K562 (cell line): ENCODE results near the gene RHOC. TPM values are rescaled to one million over a fixed set of nuclear protein-coding genes. Genes with fewer than 3 reads are reported as not detected.

Experiments
- BRF1 ChIP-seq: IDR thresholded peaks from 3 replicates; pipeline ENCODE4 v1.6.1; 2011; ENCODE audit warnings: borderline replicate concordance, mild to moderate bottlenecking; ENCODE audit not compliant: insufficient read length; ENCODE audit errors: extremely low read depth
- CBX8 ChIP-seq: fragments of 200-600 bp; sonication (generic); IDR thresholded peaks from 2 replicates; pipeline ENCODE4 v1.6.1; 2012; ENCODE audit warnings: borderline replicate concordance, mixed run types, low read depth, mild to moderate bottlenecking, moderate library complexity, mixed read lengths, low read length, control low read depth, inconsistent platforms; ENCODE audit not compliant: poor library complexity, severe bottlenecking; ENCODE audit errors: extremely low read depth
- DACH1 ChIP-seq: fragments of 450-650 bp; IDR thresholded peaks from 2 replicates; pipeline ENCODE4 v1.6.1; 2018; ENCODE audit not compliant: partially characterized antibody
- ERF ChIP-seq: fragments of 450-650 bp; formaldehyde crosslinking; IDR thresholded peaks from 2 replicates; pipeline ENCODE4 v1.4.0; 2020; ENCODE audit warnings: mild to moderate bottlenecking, mixed read lengths
- HNRNPLL ChIP-seq: fragments of 200-400 bp; formaldehyde crosslinking; IDR thresholded peaks from 2 replicates; pipeline ENCODE4 v1.6.1; 2017; ENCODE audit warnings: low read length, low read depth, mild to moderate bottlenecking; ENCODE audit not compliant: poor library complexity, severe bottlenecking
- PHF20 ChIP-seq: fragments of 450-650 bp; IDR thresholded peaks from 2 replicates; pipeline ENCODE4 v1.6.1; 2018; ENCODE audit not compliant: partially characterized antibody
- PRPF4 ChIP-seq: fragments of 200-400 bp; formaldehyde crosslinking; IDR thresholded peaks from one replicate; pipeline ENCODE4 v1.6.1; 2017; ENCODE audit warnings: low read length, low read depth, mild to moderate bottlenecking; ENCODE audit not compliant: insufficient read depth, poor library complexity, severe bottlenecking
- RBBP5 ChIP-seq: fragments of 200-600 bp; sonication (generic); IDR thresholded peaks from 2 replicates; pipeline ENCODE4 v1.6.1; 2012; ENCODE audit warnings: borderline replicate concordance, mild to moderate bottlenecking, low read length, control low read depth, inconsistent platforms; ENCODE audit not compliant: insufficient read depth, poor library complexity, severe bottlenecking
- RCOR1 ChIP-seq, 2 experiments: IDR thresholded peaks; 2 replicates each; pipeline ENCODE4 v1.6.1; 2012; ENCODE audit warnings: low read depth in 2 of 2, low read length in 2 of 2, borderline replicate concordance in 1 of 2, improper control_type of control experiment in 1 of 2
- TAF1 ChIP-seq: IDR thresholded peaks from 2 replicates; pipeline ENCODE4 v1.6.1; 2011; ENCODE audit warnings: mild to moderate bottlenecking, low read length, moderate library complexity; ENCODE audit not compliant: insufficient read depth, control insufficient read depth, severe bottlenecking; ENCODE audit errors: extremely low read depth
- ZNF57 ChIP-seq: fragments of 450-650 bp; formaldehyde crosslinking; IDR thresholded peaks from 2 replicates; pipeline ENCODE4 v1.4.0; 2020; ENCODE audit warnings: mild to moderate bottlenecking, moderate library complexity
- polyA plus RNA-seq, 8 experiments: library from polyadenylated mRNA; depleted of rRNA in 4 of 8; stranded (reverse) in 5 of 8; unstranded in 3 of 8; fragments of >200 nt; fragmentation: Nextera tagmentation in 2 of 8; fragmentation: Illumina TruSeq in 1 of 8; extraction: Ambion mirVana in 2 of 8; extraction: Trizol in 1 of 8; gene quantifications; 2 replicates each; pipeline versions ENCODE4 v1.2.1 to v1.2.3, GENCODE V29; 2011 to 2014; ENCODE audit warnings: inconsistent platforms in 1 of 8, missing spikeins in 1 of 8
- total RNA-seq, 7 experiments: library from RNA; depleted of rRNA in 6 of 7; stranded (reverse); fragments of >200 nt in 6 of 7; fragmentation: Illumina TruSeq in 2 of 7; extraction: Trizol in 2 of 7; gene quantifications; 2 replicates each; pipeline versions ENCODE4 v1.2.1 to v1.2.3, GENCODE V29; 2011 to 2021; ENCODE audit warnings: low replicate concordance in 1 of 7
- TF ChIP-seq, protein P1 (sequence below): fragments of 450-650 bp; IDR thresholded peaks from 2 replicates; pipeline ENCODE4 v1.6.1; 2017; ENCODE audit warnings: antibody characterized with exemption, mild to moderate bottlenecking
- TF ChIP-seq, protein P2 (sequence below): sonication (generic); formaldehyde crosslinking; IDR thresholded peaks from 2 replicates; pipeline ENCODE4 v1.8.0; 2023; ENCODE audit warnings: mild to moderate bottlenecking, missing genetic modification reagents
- TF ChIP-seq, protein P3 (sequence below): fragments of 250-450 bp; sonication (Bioruptor Pico); IDR thresholded peaks from 2 replicates; pipeline ENCODE4 v1.9.0; 2021; ENCODE audit warnings: mild to moderate bottlenecking, inconsistent platforms

RHOC gene
- total and polyA plus RNA-seq, 9 of the 15 experiments (the other 6 are each of a cell fraction or from before 2014, with no cell fraction given) = 35.2 to 364 (median 204) TPM

DNA sequence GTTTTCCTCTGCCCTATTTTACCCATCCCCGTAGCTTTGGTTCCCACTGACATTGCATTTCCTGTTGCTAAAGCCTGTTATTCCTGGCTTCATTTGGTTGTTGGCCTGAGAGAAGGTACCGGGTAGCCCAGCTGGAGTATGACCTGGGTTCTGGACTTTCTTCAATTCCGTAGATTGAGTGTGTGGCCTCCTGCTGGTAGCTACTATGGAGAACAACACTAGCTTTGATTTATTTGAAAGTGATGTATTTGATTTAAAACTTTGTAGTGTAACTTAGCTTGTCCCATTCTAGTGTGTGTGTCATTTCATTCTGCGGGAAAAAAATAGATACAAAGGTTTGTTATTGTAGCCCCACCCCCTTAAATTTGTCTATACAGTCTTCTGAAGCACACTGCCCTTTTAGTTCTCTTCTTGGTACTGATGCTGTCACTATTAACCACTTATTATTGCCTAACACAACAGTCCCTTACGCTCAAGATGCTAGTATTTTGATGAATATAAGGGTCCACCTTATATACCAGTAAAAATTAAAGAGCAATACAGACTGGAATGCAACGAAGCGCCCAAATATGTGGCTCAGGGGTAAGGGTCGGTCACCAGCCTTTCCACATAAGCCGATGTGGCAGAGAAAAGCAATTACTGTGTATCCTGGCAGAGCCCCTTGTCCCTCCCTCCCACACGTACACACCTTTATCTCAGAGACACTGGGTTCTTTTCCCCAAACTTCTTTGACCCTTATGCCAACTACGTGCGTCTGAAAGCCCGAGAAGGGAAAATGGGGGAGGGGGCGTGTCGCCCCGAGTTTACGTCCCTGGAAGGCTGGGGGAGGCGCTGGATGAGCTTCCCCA lies 33.1 kb downstream of the RHOC start (continued):
- TF ChIP-seq RBBP5 = no peak
- no peak for TF ChIP-seq PHF20
- no peak for TF ChIP-seq PRPF4
- TF ChIP-seq, protein P1, sequence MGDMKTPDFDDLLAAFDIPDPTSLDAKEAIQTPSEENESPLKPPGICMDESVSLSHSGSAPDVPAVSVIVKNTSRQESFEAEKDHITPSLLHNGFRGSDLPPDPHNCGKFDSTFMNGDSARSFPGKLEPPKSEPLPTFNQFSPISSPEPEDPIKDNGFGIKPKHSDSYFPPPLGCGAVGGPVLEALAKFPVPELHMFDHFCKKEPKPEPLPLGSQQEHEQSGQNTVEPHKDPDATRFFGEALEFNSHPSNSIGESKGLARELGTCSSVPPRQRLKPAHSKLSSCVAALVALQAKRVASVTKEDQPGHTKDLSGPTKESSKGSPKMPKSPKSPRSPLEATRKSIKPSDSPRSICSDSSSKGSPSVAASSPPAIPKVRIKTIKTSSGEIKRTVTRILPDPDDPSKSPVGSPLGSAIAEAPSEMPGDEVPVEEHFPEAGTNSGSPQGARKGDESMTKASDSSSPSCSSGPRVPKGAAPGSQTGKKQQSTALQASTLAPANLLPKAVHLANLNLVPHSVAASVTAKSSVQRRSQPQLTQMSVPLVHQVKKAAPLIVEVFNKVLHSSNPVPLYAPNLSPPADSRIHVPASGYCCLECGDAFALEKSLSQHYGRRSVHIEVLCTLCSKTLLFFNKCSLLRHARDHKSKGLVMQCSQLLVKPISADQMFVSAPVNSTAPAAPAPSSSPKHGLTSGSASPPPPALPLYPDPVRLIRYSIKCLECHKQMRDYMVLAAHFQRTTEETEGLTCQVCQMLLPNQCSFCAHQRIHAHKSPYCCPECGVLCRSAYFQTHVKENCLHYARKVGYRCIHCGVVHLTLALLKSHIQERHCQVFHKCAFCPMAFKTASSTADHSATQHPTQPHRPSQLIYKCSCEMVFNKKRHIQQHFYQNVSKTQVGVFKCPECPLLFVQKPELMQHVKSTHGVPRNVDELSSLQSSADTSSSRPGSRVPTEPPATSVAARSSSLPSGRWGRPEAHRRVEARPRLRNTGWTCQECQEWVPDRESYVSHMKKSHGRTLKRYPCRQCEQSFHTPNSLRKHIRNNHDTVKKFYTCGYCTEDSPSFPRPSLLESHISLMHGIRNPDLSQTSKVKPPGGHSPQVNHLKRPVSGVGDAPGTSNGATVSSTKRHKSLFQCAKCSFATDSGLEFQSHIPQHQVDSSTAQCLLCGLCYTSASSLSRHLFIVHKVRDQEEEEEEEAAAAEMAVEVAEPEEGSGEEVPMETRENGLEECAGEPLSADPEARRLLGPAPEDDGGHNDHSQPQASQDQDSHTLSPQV = no peak
- no peak for TF ChIP-seq CBX8
- TF ChIP-seq, protein P2, sequence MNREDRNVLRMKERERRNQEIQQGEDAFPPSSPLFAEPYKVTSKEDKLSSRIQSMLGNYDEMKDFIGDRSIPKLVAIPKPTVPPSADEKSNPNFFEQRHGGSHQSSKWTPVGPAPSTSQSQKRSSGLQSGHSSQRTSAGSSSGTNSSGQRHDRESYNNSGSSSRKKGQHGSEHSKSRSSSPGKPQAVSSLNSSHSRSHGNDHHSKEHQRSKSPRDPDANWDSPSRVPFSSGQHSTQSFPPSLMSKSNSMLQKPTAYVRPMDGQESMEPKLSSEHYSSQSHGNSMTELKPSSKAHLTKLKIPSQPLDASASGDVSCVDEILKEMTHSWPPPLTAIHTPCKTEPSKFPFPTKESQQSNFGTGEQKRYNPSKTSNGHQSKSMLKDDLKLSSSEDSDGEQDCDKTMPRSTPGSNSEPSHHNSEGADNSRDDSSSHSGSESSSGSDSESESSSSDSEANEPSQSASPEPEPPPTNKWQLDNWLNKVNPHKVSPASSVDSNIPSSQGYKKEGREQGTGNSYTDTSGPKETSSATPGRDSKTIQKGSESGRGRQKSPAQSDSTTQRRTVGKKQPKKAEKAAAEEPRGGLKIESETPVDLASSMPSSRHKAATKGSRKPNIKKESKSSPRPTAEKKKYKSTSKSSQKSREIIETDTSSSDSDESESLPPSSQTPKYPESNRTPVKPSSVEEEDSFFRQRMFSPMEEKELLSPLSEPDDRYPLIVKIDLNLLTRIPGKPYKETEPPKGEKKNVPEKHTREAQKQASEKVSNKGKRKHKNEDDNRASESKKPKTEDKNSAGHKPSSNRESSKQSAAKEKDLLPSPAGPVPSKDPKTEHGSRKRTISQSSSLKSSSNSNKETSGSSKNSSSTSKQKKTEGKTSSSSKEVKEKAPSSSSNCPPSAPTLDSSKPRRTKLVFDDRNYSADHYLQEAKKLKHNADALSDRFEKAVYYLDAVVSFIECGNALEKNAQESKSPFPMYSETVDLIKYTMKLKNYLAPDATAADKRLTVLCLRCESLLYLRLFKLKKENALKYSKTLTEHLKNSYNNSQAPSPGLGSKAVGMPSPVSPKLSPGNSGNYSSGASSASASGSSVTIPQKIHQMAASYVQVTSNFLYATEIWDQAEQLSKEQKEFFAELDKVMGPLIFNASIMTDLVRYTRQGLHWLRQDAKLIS = no peak
- peak; percentile 70; the same call in 1 of the 2 replicates for TF ChIP-seq ZNF57
- no peak for TF ChIP-seq TAF1
- no peak for TF ChIP-seq BRF1
- TF ChIP-seq, protein P3, sequence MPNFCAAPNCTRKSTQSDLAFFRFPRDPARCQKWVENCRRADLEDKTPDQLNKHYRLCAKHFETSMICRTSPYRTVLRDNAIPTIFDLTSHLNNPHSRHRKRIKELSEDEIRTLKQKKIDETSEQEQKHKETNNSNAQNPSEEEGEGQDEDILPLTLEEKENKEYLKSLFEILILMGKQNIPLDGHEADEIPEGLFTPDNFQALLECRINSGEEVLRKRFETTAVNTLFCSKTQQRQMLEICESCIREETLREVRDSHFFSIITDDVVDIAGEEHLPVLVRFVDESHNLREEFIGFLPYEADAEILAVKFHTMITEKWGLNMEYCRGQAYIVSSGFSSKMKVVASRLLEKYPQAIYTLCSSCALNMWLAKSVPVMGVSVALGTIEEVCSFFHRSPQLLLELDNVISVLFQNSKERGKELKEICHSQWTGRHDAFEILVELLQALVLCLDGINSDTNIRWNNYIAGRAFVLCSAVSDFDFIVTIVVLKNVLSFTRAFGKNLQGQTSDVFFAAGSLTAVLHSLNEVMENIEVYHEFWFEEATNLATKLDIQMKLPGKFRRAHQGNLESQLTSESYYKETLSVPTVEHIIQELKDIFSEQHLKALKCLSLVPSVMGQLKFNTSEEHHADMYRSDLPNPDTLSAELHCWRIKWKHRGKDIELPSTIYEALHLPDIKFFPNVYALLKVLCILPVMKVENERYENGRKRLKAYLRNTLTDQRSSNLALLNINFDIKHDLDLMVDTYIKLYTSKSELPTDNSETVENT = 0 out of 2 replicates have a peak, but pooled peaks have one; percentile 9
- no peak; the same call in 1 of the 2 replicates for TF ChIP-seq ERF (CRISPR knock-in tag)
- no peak for TF ChIP-seq DACH1
- TF ChIP-seq RCOR1 (IDR thresholded peaks at IDR 0.05; ENCODE audit: borderline replicate concordance in 1 of 2, low read depth in 2 of 2, low read length in 2 of 2) = peak; percentile 95 to 98
- TF ChIP-seq HNRNPLL = no peak
